ENCODE measurements around the gene HMX2. TPM values are rescaled to one million over a fixed set of nuclear protein-coding genes. Genes with fewer than 3 reads are reported as not detected.

HMX2 gene
- total RNA-seq, 1 experiment from 2014 or later, result 0.46 TPM

GRCh38 chr10:123194056-123194455, 46.1 kb downstream of the HMX2 start:
- no peak overlapping the region for H3K18ac ChIP-seq (ENCODE audit: insufficient read length, low read depth, low read length)
- H3K36me3 Mint-ChIP-seq (ENCODE audit: insufficient read depth in 1 of 3, low read depth in 3 of 3), result peaks cover 4 to 6% (median 6%) of the 10 kb centered on the region in 3 experiments; a peak in 6 of 7 replicates
- DNase-seq, result no peak
- no peak overlapping the region for H3K4me3 Mint-ChIP-seq
- H2AFZ ChIP-seq (ENCODE audit: low read length), result no peak overlapping the region
- H3K4ac ChIP-seq (ENCODE audit: low read depth, low read length), result no peak overlapping the region
- no peaks in the 10 kb centered on the region for H3K79me1 ChIP-seq (ENCODE audit: insufficient read depth, low read depth, low read length, poor library complexity, severe bottlenecking)
- no peak overlapping the region for H4K5ac ChIP-seq (ENCODE audit: insufficient read length, low read depth, low read length)
- H3K27me3 Mint-ChIP-seq (ENCODE audit: low read depth), result no peaks in the 10 kb centered on the region
- H2BK12ac ChIP-seq (ENCODE audit: insufficient read length, low read depth, low read length), result no peak overlapping the region
- no peak overlapping the region for H2BK15ac ChIP-seq (ENCODE audit: low read depth, low read length)
- H3K4me1 Mint-ChIP-seq, result peaks cover 15 to 37% of the 10 kb centered on the region in 2 experiments
- no peak overlapping the region for H2AK5ac ChIP-seq (ENCODE audit: insufficient read length, low read length)
- H3K27ac Mint-ChIP-seq, result peak overlapping the region in 1 of 3 experiments; percentile 25; a peak in 1 of 7 replicates
- H4K8ac ChIP-seq (replicated peaks; ENCODE audit: insufficient read length, low read depth, low read length), result no peak overlapping the region
- WGBS (ENCODE audit: extremely low coverage, insufficient read length, low lambda C conversion rate), result no CpG with 5 or more reads among the region's 9 CpGs
- H3K27ac ChIP-seq (ENCODE audit: insufficient read length, low read depth, low read length), result no peak overlapping the region
- H3K79me2 ChIP-seq (ENCODE audit: insufficient read depth, low read length), result 0 out of 2 replicates have a peak, but pooled peaks cover 1% of the 10 kb centered on the region
- H2BK20ac ChIP-seq (ENCODE audit: low read depth, low read length, poor library complexity, severe bottlenecking), result no peak overlapping the region
- no peak overlapping the region for H3K4me2 ChIP-seq (ENCODE audit: insufficient read depth, insufficient read length, low read length)
- H3K9me3 Mint-ChIP-seq, result no peaks in the 10 kb centered on the region
- no peak overlapping the region for H4K91ac ChIP-seq (ENCODE audit: insufficient read length, low read depth, low read length)
- H3K56ac ChIP-seq (ENCODE audit: insufficient read length, low read depth, low read length), result no peak overlapping the region
- H2BK120ac ChIP-seq (ENCODE audit: low read depth, low read length, poor library complexity, severe bottlenecking), result no peak overlapping the region
- no peak overlapping the region for H3T11ph ChIP-seq (ENCODE audit: low read length)
- H2BK5ac ChIP-seq (ENCODE audit: insufficient read length, low read length), result no peak overlapping the region
- H4K20me1 ChIP-seq (ENCODE audit: control insufficient read depth, insufficient read depth, insufficient read length), result no peaks in the 10 kb centered on the region
- H3K23ac ChIP-seq (ENCODE audit: insufficient read length, low read depth, low read length), result no peak overlapping the region
- H3K9ac ChIP-seq (ENCODE audit: extremely low read depth, insufficient read length, low read length), result no peak overlapping the region
- peaks cover 6% of the 10 kb centered on the region; the same call in 1 of the 2 replicates for H3K4me1 ChIP-seq (ENCODE audit: insufficient read depth, low read length)
- H3K9me3 ChIP-seq (ENCODE audit: control insufficient read depth, low read depth, low read length), result no peaks in the 10 kb centered on the region
- no peak for TF ChIP-seq CTCF (conservative IDR thresholded peaks at IDR 0.05)
- H3K14ac ChIP-seq (ENCODE audit: insufficient read depth, low read length), result no peak overlapping the region
- no peaks in the 10 kb centered on the region for H3K23me2 ChIP-seq (ENCODE audit: insufficient read length, low read depth, low read length, poor library complexity, severe bottlenecking)
- H3K27me3 ChIP-seq (ENCODE audit: insufficient read depth, low read length), result no peaks in the 10 kb centered on the region

Other genes with a start within 250 kb of the HMX2 start
- not detected in 2 replicates for gene FAM24A, start 237.5 kb upstream of the HMX2 start, total RNA-seq (2021)
- 10.9 and 11.7 TPM in 2 replicates for gene C10orf88, start 193.9 kb upstream of the HMX2 start, total RNA-seq (2021)
- gene PSTK, start 167.7 kb upstream of the HMX2 start, total RNA-seq (2021), result 8.0 and 8.7 TPM in 2 replicates
- gene IKZF5, start 139.3 kb upstream of the HMX2 start, total RNA-seq (2021), result 12.5 and 14.3 TPM in 2 replicates
- gene ACADSB, start 139.1 kb upstream of the HMX2 start, total RNA-seq (2021), result 31.1 and 35.1 TPM in 2 replicates
- gene HMX3, start 12.2 kb upstream of the HMX2 start, total RNA-seq (2021), result 0.20 TPM in 1 of 2 replicates, not detected in the other
- gene BUB3, start 6.3 kb downstream of the HMX2 start, total RNA-seq (2021), result 188 and 200 TPM in 2 replicates